HepG2 (cell line): ENCODE data around the gene TFEB. TPM values are rescaled to one million over a fixed set of nuclear protein-coding genes. Genes with fewer than 3 reads are reported as not detected.
A peak's percentile ranks its signal among the peaks of the same experiment; 100 is the strongest.

Experiments used
- AKAP8 ChIP-seq: sonication (generic); formaldehyde crosslinking; IDR thresholded peaks from 2 replicates; pipeline ENCODE4 v1.5.1; 2020; ENCODE audit warnings: mild to moderate bottlenecking, missing genetic modification reagents
- BRD4 ChIP-seq: sonication (generic); formaldehyde crosslinking; IDR thresholded peaks from 2 replicates; pipeline ENCODE4 v1.4.0; 2020; ENCODE audit warnings: missing genetic modification reagents
- EED ChIP-seq: sonication (generic); formaldehyde crosslinking; IDR thresholded peaks from 2 replicates; pipeline ENCODE4 v1.5.0; 2020; ENCODE audit warnings: mild to moderate bottlenecking, missing genetic modification reagents
- FOXC1 ChIP-seq: sonication (generic); formaldehyde crosslinking; IDR thresholded peaks from 2 replicates; pipeline ENCODE4 v1.8.0; 2022; ENCODE audit warnings: mild to moderate bottlenecking, missing genetic modification reagents, borderline replicate concordance
- HIVEP1 ChIP-seq: sonication (generic); formaldehyde crosslinking; IDR thresholded peaks from 2 replicates; pipeline ENCODE4 v1.4.0; 2020; ENCODE audit warnings: mild to moderate bottlenecking, missing genetic modification reagents
- HOXA3 ChIP-seq: sonication (generic); formaldehyde crosslinking; IDR thresholded peaks from 2 replicates; pipeline ENCODE4 v1.5.0; 2020; ENCODE audit warnings: missing genetic modification reagents
- HOXA7 ChIP-seq: sonication (generic); formaldehyde crosslinking; IDR thresholded peaks from 2 replicates; pipeline ENCODE4 v1.8.1; 2022; ENCODE audit warnings: mild to moderate bottlenecking, missing genetic modification reagents, moderate library complexity
- NFATC3 ChIP-seq: sonication (generic); formaldehyde crosslinking; IDR thresholded peaks from 2 replicates; pipeline ENCODE4 v1.5.1; 2020; ENCODE audit warnings: mild to moderate bottlenecking, missing genetic modification reagents
- REPIN1 ChIP-seq: sonication (generic); formaldehyde crosslinking; IDR thresholded peaks from 2 replicates; pipeline ENCODE4 v1.8.0; 2022; ENCODE audit warnings: missing genetic modification reagents, low read depth, mild to moderate bottlenecking, borderline replicate concordance
- TCF12 ChIP-seq, 2 experiments: fragments of 450-650 bp in 1 of 2; sonication (generic) in 1 of 2; formaldehyde crosslinking in 1 of 2; IDR thresholded peaks; 2 replicates each; pipeline versions ENCODE4 v1.6.1 to v1.8.0; 2017 to 2022; ENCODE audit warnings: antibody characterized with exemption in 1 of 2, mild to moderate bottlenecking in 1 of 2, missing genetic modification reagents in 1 of 2, moderate library complexity in 1 of 2
- TOPORS ChIP-seq: sonication (generic); formaldehyde crosslinking; IDR thresholded peaks from 2 replicates; pipeline ENCODE4 v1.8.0; 2023; ENCODE audit warnings: mild to moderate bottlenecking, missing genetic modification reagents
- ZNF251 ChIP-seq: sonication (generic); formaldehyde crosslinking; IDR thresholded peaks from 2 replicates; pipeline ENCODE4 v1.9.0; 2021; ENCODE audit warnings: mild to moderate bottlenecking, missing genetic modification reagents
- ZNF616 ChIP-seq: sonication (generic); formaldehyde crosslinking; IDR thresholded peaks from 2 replicates; pipeline ENCODE4 v1.5.0; 2020; ENCODE audit warnings: low read depth, mild to moderate bottlenecking, missing genetic modification reagents
- ZNF766 ChIP-seq: sonication (generic); formaldehyde crosslinking; IDR thresholded peaks from 2 replicates; pipeline ENCODE4 v1.5.0; 2020; ENCODE audit warnings: missing genetic modification reagents, borderline replicate concordance
- polyA plus RNA-seq, 8 experiments: library from polyadenylated mRNA; depleted of rRNA in 3 of 8; stranded (reverse) in 7 of 8; unstranded in 1 of 8; fragments of >200 nt; fragmentation: Illumina TruSeq in 4 of 8; extraction: Trizol in 4 of 8; gene quantifications; 2 replicates each; pipeline versions ENCODE4 v1.2.1 to v1.2.3, GENCODE V29; 2011 to 2016; ENCODE audit warnings: low read depth in 4 of 8, missing spikeins in 1 of 8, mixed read lengths in 1 of 8; ENCODE audit not compliant: insufficient read depth in 1 of 8
- total RNA-seq, 5 experiments: library from RNA; depleted of rRNA; stranded (reverse); fragments of >200 nt; fragmentation: Illumina TruSeq; extraction: Trizol; gene quantifications; 2 replicates each; pipeline ENCODE4 v1.2.3, GENCODE V29; 2016; ENCODE audit warnings: low read depth in 1 of 5
- TF ChIP-seq, protein P1 (sequence below): sonication (generic); formaldehyde crosslinking; IDR thresholded peaks from 2 replicates; pipeline ENCODE4 v1.4.0; 2020; ENCODE audit warnings: mild to moderate bottlenecking, missing genetic modification reagents
- TF ChIP-seq, protein P2 (sequence below): IDR thresholded peaks from 2 replicates; pipeline ENCODE4 v1.6.1; 2012; ENCODE audit warnings: low read depth, low read length, improper control_type of control experiment
- TF ChIP-seq, protein P3 (sequence below): sonication (generic); formaldehyde crosslinking; IDR thresholded peaks from 2 replicates; pipeline ENCODE4 v1.4.0; 2020; ENCODE audit warnings: mild to moderate bottlenecking, missing genetic modification reagents, borderline replicate concordance
- TF ChIP-seq, protein P4 (sequence below): sonication (generic); formaldehyde crosslinking; IDR thresholded peaks from 2 replicates; pipeline ENCODE4 v1.5.0; 2020; ENCODE audit warnings: missing genetic modification reagents
- TF ChIP-seq, protein P5 (sequence below): sonication (generic); formaldehyde crosslinking; IDR thresholded peaks from 2 replicates; pipeline ENCODE4 v1.8.1; 2023; ENCODE audit warnings: missing genetic modification reagents, inconsistent platforms, borderline replicate concordance

Gene TFEB
- total and polyA plus RNA-seq, 2 of the 13 experiments (the other 11 are each of a cell fraction or from before 2014, with no cell fraction given) = 13.3 to 18.7 TPM

DNA sequence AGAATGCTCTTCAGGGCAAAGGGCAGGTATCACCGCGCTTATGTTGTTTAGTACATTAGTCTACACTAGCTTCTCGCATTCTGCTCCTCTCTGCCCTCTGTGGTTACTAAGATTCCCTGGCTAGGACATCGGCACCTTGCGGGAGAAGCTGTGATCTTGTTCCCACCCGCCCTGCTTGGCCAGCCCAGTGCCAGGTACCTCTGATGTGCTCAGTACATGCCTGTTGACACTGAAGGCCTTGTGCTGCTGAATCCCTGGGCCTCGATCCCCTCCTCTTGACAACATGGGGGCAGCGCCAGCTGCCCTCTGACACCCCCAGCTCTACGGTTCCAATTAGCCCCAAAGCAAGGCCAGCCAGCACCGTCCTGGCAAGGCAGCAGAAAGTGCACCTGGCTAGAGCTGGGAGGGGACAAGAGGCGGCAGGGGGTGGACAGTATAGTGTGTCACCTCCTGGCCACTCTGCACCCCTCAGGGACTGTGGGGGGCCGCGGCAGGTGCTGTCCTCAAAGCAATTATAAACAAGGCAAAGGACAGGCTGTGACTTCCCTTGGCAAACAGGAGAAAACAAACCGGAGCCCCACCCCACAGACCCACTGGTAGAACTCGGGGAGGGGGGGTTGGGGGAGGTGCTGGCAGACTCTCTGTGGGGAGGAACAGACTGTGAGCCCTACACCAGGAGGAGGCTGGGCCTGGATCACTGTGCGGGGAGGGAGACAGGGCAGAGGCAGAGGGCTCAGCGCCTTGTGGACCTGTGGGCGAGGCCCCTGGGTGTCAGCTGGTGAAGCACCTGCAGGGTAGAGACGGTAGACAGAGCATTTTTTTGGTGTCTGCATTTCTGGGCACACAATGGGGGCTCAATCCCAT is 7.1 kb downstream of the TFEB start (continued):
- TF ChIP-seq REPIN1 (no peak), ZNF616 (CRISPR knock-in tag) (no peak), NFATC3 (CRISPR knock-in tag) (no peak), FOXC1 (no peak), TOPORS (CRISPR knock-in tag) (no peak), ZNF251 (no peak), ZNF766 (CRISPR knock-in tag) (no peak), HOXA3 (CRISPR knock-in tag) (no peak), AKAP8 (CRISPR knock-in tag) (no peak; the same call in 1 of the 2 replicates), HIVEP1 (no peak), HOXA7 (CRISPR knock-in tag) (no peak), BRD4 (CRISPR knock-in tag) (no peak), TCF12 (IDR thresholded peaks at IDR 0.05) (no peak), TCF12 (CRISPR knock-in tag; IDR thresholded peaks at IDR 0.05) (no peak), EED (CRISPR knock-in tag) (0 out of 2 replicates have a peak, but pooled peaks have one; percentile 28)
- TF ChIP-seq, protein P1, sequence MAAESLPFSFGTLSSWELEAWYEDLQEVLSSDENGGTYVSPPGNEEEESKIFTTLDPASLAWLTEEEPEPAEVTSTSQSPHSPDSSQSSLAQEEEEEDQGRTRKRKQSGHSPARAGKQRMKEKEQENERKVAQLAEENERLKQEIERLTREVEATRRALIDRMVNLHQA = no peak
- TF ChIP-seq, protein P2, sequence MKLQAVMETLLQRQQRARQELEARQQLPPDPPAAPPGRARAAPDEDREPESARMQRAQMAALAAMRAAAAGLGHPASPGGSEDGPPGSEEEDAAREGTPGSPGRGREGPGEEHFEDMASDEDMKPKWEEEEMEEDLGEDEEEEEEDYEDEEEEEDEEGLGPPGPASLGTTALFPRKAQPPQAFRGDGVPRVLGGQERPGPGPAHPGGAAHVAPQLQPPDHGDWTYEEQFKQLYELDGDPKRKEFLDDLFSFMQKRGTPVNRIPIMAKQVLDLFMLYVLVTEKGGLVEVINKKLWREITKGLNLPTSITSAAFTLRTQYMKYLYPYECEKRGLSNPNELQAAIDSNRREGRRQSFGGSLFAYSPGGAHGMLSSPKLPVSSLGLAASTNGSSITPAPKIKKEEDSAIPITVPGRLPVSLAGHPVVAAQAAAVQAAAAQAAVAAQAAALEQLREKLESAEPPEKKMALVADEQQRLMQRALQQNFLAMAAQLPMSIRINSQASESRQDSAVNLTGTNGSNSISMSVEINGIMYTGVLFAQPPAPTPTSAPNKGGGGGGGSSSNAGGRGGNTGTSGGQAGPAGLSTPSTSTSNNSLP = no peak
- TF ChIP-seq, protein P3, sequence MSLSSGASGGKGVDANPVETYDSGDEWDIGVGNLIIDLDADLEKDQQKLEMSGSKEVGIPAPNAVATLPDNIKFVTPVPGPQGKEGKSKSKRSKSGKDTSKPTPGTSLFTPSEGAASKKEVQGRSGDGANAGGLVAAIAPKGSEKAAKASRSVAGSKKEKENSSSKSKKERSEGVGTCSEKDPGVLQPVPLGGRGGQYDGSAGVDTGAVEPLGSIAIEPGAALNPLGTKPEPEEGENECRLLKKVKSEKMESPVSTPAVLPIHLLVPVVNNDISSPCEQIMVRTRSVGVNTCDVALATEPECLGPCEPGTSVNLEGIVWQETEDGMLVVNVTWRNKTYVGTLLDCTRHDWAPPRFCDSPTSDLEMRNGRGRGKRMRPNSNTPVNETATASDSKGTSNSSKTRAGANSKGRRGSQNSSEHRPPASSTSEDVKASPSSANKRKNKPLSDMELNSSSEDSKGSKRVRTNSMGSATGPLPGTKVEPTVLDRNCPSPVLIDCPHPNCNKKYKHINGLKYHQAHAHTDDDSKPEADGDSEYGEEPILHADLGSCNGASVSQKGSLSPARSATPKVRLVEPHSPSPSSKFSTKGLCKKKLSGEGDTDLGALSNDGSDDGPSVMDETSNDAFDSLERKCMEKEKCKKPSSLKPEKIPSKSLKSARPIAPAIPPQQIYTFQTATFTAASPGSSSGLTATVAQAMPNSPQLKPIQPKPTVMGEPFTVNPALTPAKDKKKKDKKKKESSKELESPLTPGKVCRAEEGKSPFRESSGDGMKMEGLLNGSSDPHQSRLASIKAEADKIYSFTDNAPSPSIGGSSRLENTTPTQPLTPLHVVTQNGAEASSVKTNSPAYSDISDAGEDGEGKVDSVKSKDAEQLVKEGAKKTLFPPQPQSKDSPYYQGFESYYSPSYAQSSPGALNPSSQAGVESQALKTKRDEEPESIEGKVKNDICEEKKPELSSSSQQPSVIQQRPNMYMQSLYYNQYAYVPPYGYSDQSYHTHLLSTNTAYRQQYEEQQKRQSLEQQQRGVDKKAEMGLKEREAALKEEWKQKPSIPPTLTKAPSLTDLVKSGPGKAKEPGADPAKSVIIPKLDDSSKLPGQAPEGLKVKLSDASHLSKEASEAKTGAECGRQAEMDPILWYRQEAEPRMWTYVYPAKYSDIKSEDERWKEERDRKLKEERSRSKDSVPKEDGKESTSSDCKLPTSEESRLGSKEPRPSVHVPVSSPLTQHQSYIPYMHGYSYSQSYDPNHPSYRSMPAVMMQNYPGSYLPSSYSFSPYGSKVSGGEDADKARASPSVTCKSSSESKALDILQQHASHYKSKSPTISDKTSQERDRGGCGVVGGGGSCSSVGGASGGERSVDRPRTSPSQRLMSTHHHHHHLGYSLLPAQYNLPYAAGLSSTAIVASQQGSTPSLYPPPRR (CRISPR knock-in tag) = 0 out of 2 replicates have a peak, but pooled peaks have one; percentile 23
- TF ChIP-seq, protein P4, sequence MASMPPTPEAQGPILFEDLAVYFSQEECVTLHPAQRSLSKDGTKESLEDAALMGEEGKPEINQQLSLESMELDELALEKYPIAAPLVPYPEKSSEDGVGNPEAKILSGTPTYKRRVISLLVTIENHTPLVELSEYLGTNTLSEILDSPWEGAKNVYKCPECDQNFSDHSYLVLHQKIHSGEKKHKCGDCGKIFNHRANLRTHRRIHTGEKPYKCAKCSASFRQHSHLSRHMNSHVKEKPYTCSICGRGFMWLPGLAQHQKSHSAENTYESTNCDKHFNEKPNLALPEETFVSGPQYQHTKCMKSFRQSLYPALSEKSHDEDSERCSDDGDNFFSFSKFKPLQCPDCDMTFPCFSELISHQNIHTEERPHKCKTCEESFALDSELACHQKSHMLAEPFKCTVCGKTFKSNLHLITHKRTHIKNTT (CRISPR knock-in tag) = no peak
- TF ChIP-seq, protein P5, sequence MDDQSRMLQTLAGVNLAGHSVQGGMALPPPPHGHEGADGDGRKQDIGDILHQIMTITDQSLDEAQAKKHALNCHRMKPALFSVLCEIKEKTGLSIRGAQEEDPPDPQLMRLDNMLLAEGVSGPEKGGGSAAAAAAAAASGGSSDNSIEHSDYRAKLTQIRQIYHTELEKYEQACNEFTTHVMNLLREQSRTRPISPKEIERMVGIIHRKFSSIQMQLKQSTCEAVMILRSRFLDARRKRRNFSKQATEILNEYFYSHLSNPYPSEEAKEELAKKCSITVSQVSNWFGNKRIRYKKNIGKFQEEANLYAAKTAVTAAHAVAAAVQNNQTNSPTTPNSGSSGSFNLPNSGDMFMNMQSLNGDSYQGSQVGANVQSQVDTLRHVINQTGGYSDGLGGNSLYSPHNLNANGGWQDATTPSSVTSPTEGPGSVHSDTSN (CRISPR knock-in tag) = no peak
